SK-N-SH (cell line): ENCODE measurements around the gene SFN.

Experiments
- CHD2 ChIP-seq: fragments of 150-350 bp; IDR thresholded peaks from 2 replicates; pipeline ENCODE4 v1.6.1; 2018; ENCODE audit warnings: low read length; ENCODE audit not compliant: partially characterized antibody
- CTCF ChIP-seq: fragments of 200-600 bp; sonication (generic); IDR thresholded peaks from 2 replicates; pipeline ENCODE4 v1.6.1; 2017; ENCODE audit warnings: antibody characterized with exemption, mild to moderate bottlenecking, moderate library complexity
- ELF1 ChIP-seq: IDR thresholded peaks from 2 replicates; pipeline ENCODE4 v1.4.0; 2012
- EP300 ChIP-seq, 2 experiments: IDR thresholded peaks; 2 replicates each; pipeline versions ENCODE4 v1.4.0 to v1.6.1; 2012; ENCODE audit warnings: borderline replicate concordance in 1 of 2, low read depth in 1 of 2, low read length in 1 of 2
- FOXJ3 ChIP-seq: sonication (generic); formaldehyde crosslinking; IDR thresholded peaks from 2 replicates; pipeline ENCODE4 v1.5.1; 2020; ENCODE audit warnings: mild to moderate bottlenecking, missing genetic modification reagents
- GATA2 ChIP-seq: sonication (generic); formaldehyde crosslinking; IDR thresholded peaks from 2 replicates; pipeline ENCODE4 v1.5.0; 2020; ENCODE audit warnings: mild to moderate bottlenecking, missing genetic modification reagents
- RCOR1 ChIP-seq: fragments of 150-350 bp; IDR thresholded peaks from 2 replicates; pipeline ENCODE4 v1.6.1; 2017; ENCODE audit warnings: antibody characterized with exemption, low read length
- USF2 ChIP-seq: fragments of 150-350 bp; IDR thresholded peaks from 2 replicates; pipeline ENCODE4 v1.6.1; 2017; ENCODE audit warnings: antibody characterized with exemption, low read length, low read depth, borderline replicate concordance

- TF ChIP-seq FOXJ3 (CRISPR knock-in tag), result no peak
- no peak for TF ChIP-seq EP300 (IDR thresholded peaks at IDR 0.05; ENCODE audit: borderline replicate concordance in 1 of 2, low read depth in 1 of 2, low read length in 1 of 2)
- no peak for TF ChIP-seq CTCF
- TF ChIP-seq RCOR1, result no peak
- TF ChIP-seq USF2, result no peak
- TF ChIP-seq CHD2, result no peak
- TF ChIP-seq ELF1, result no peak
- TF ChIP-seq GATA2 (CRISPR knock-in tag), result no peak
Observed at GRCh38 chr1:26838474-26839338, 24.2 kb upstream of the SFN start.
